IMR-90 (cell line): ENCODE data around the gene MTREX.

Experiments used
- CEBPB ChIP-seq: IDR thresholded peaks from 2 replicates; pipeline ENCODE4 v1.6.1; 2012; ENCODE audit warnings: low read depth, low read length, improper control_type of control experiment
- CTCF ChIP-seq: conservative IDR thresholded peaks from 2 replicates; pipeline ENCODE4 v1.5.1; 2012; ENCODE audit warnings: mild to moderate bottlenecking, low read depth, low read length, improper control_type of control experiment
- ELK1 ChIP-seq: fragments of 150-350 bp; IDR thresholded peaks from 2 replicates; pipeline ENCODE4 v1.6.1; 2016; ENCODE audit warnings: low read depth, mild to moderate bottlenecking, low read length, moderate library complexity, borderline replicate concordance
- MAFK ChIP-seq: IDR thresholded peaks from 2 replicates; pipeline ENCODE4 v1.6.1; 2012; ENCODE audit warnings: low read depth, low read length, improper control_type of control experiment
- MAZ ChIP-seq: IDR thresholded peaks from 2 replicates; pipeline ENCODE4 v1.6.1; 2012; ENCODE audit warnings: low read depth, mild to moderate bottlenecking, low read length, improper control_type of control experiment, moderate library complexity, borderline replicate concordance
- MXI1 ChIP-seq: IDR thresholded peaks from 2 replicates; pipeline ENCODE4 v1.6.1; 2012; ENCODE audit warnings: low read depth, mild to moderate bottlenecking, low read length, moderate library complexity, borderline replicate concordance
- NFE2L2 ChIP-seq: fragments of 150-350 bp; IDR thresholded peaks from 2 replicates; pipeline ENCODE4 v1.6.1; 2016; ENCODE audit warnings: low read depth, mild to moderate bottlenecking, low read length
- POLR2A ChIP-seq: IDR thresholded peaks from 2 replicates; pipeline ENCODE4 v1.6.1; 2012; ENCODE audit warnings: mild to moderate bottlenecking, low read depth, low read length
- RCOR1 ChIP-seq: IDR thresholded peaks from 2 replicates; pipeline ENCODE4 v1.6.1; 2012; ENCODE audit warnings: mild to moderate bottlenecking, low read length, improper control_type of control experiment; ENCODE audit not compliant: insufficient replicate concordance
- USF2 ChIP-seq: fragments of 150-350 bp; IDR thresholded peaks from 2 replicates; pipeline ENCODE4 v1.6.1; 2017; ENCODE audit warnings: mild to moderate bottlenecking, antibody characterized with exemption, low read length, low read depth

- no peak for TF ChIP-seq POLR2A
- TF ChIP-seq CTCF = peak; percentile 79
- no peak for TF ChIP-seq ELK1
- no peak for TF ChIP-seq CEBPB
- TF ChIP-seq USF2 = no peak
- no peak for TF ChIP-seq NFE2L2
- TF ChIP-seq MAFK = no peak
- TF ChIP-seq MXI1 = no peak
- no peak for TF ChIP-seq MAZ
- no peak for TF ChIP-seq RCOR1
These were observed 99.4 kb downstream of the MTREX start for GRCh38 chr5:55407059-55407684.
